Right lobe of liver (tissue), 4 donors: ENCODE data around the gene BLTP1.

ENCODE experiments used
- POLR2A ChIP-seq: fragments of 450-650 bp; IDR thresholded peaks from one replicate; pipeline ENCODE4 v1.6.1; 2017; ENCODE audit warnings: antibody characterized with exemption, mild to moderate bottlenecking
- TF ChIP-seq, protein P1 (sequence below), 4 donors: fragments of 200-600 bp in 3 of 4; fragments of 450-650 bp in 1 of 4; IDR thresholded peaks; one replicate each; pipeline versions ENCODE4 v1.5.1 to v1.8.0; 2016 to 2022; ENCODE audit warnings: antibody characterized with exemption in 4 of 4, mild to moderate bottlenecking in 2 of 4
- donor health status: DM: no; HTN: no; CAD: no.
- donor health status: DM: no; HTN: no; CAD: no.
- donor health status: DM: no; HTN: yes; CAD: no.

DNA sequence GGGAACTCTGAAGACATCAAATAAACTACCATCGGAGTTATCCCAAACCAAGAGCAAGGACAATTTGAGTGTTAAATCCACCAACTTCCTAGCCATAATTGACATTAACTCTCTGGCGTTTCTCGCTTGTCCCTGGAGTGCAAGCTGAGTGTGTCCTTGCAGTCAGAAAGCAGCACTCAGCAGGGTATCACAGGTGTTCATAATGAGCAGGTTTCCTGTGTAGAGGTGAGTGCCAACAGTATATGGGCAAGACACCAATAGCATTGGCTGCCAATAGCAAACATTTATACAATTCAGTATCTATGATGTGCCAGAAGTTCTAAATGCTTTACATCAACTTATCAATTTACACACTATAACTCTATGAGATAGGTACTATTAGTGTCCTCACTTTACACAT lies 11.2 kb downstream of the BLTP1 start:
- TF ChIP-seq, protein P1, sequence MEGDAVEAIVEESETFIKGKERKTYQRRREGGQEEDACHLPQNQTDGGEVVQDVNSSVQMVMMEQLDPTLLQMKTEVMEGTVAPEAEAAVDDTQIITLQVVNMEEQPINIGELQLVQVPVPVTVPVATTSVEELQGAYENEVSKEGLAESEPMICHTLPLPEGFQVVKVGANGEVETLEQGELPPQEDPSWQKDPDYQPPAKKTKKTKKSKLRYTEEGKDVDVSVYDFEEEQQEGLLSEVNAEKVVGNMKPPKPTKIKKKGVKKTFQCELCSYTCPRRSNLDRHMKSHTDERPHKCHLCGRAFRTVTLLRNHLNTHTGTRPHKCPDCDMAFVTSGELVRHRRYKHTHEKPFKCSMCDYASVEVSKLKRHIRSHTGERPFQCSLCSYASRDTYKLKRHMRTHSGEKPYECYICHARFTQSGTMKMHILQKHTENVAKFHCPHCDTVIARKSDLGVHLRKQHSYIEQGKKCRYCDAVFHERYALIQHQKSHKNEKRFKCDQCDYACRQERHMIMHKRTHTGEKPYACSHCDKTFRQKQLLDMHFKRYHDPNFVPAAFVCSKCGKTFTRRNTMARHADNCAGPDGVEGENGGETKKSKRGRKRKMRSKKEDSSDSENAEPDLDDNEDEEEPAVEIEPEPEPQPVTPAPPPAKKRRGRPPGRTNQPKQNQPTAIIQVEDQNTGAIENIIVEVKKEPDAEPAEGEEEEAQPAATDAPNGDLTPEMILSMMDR (IDR thresholded peaks at IDR 0.05): no peak
- TF ChIP-seq POLR2A: no peak
